CD4-positive, alpha-beta T cell (primary cell): Measurements from ENCODE around the gene PDIK1L. TPM values are rescaled to one million over a fixed set of nuclear protein-coding genes. Genes with fewer than 3 reads are reported as not detected.

Source experiments
- ATAC-seq: fragments of 200-7000 bp; cut with Tn5 transposase; one replicate; pipeline ENCODE4 v1.10.0; 2022; ENCODE audit warnings: mild to moderate bottlenecking; ENCODE audit not compliant: poor library complexity
- CTCF ChIA-PET: fragments of 350-600 bp; sonication (Branson Sonifier 250); formaldehyde crosslinking; loops from one replicate; lab custom pipeline; 2021; ENCODE audit warnings: antibody characterized with exemption, inconsistent platforms; lab: Charles Lee
- POLR2A ChIA-PET: fragments of 350-600 bp; sonication (Branson Sonifier 250); formaldehyde crosslinking; loops from one replicate; lab custom pipeline; 2021; ENCODE audit warnings: antibody characterized with exemption, inconsistent platforms; lab: Charles Lee
- DNase-seq, 14 experiments: peaks; one replicate each; pipeline ENCODE4 v3.0.0-alpha.2; 2013 to 2020; ENCODE audit warnings: mixed read lengths in 2 of 14
- H3K27ac ChIP-seq, 2 donors: one replicate each; pipeline versions ENCODE4 v1.5.1 to v1.7.0; 2013; ENCODE audit warnings: low read length in 2 of 2, low read depth in 1 of 2, mild to moderate bottlenecking in 1 of 2
- H3K27me3 ChIP-seq, 2 experiments: 1 replicate in 1 of 2; 2 replicates in 1 of 2; pipeline versions ENCODE4 v1.6.1 to v1.7.0; 2013; ENCODE audit warnings: low read length in 2 of 2, control low read depth in 1 of 2, mild to moderate bottlenecking in 1 of 2, moderate library complexity in 1 of 2; ENCODE audit not compliant: insufficient read depth in 2 of 2, control insufficient read depth in 1 of 2
- H3K36me3 ChIP-seq: one replicate; pipeline ENCODE4 v1.6.1; 2013; ENCODE audit warnings: low read length, control low read depth; ENCODE audit not compliant: insufficient read depth
- H3K4me1 ChIP-seq: one replicate; pipeline ENCODE4 v1.6.1; 2013; ENCODE audit warnings: low read length, control low read depth; ENCODE audit not compliant: insufficient read depth
- H3K4me3 ChIP-seq: one replicate; pipeline ENCODE4 v1.5.1; 2013; ENCODE audit warnings: mild to moderate bottlenecking, low read length, moderate library complexity
- H3K9me3 ChIP-seq, 2 experiments: 1 replicate in 1 of 2; 2 replicates in 1 of 2; pipeline versions ENCODE4 v1.6.1 to v1.7.0; 2013; ENCODE audit warnings: low read length in 2 of 2, mild to moderate bottlenecking in 2 of 2, control low read depth in 1 of 2, moderate library complexity in 1 of 2; ENCODE audit not compliant: control insufficient read depth in 1 of 2, insufficient read depth in 1 of 2
- H3K27ac Mint-ChIP-seq: one replicate; pipeline ENCODE4 v1.8.0; 2020; ENCODE audit warnings: mixed read lengths
- H3K27me3 Mint-ChIP-seq: one replicate; pipeline ENCODE4 v1.8.0; 2021; ENCODE audit warnings: mixed read lengths
- H3K36me3 Mint-ChIP-seq: one replicate; pipeline ENCODE4 v1.8.0; 2021; ENCODE audit warnings: low read depth, mixed read lengths
- H3K4me1 Mint-ChIP-seq: one replicate; pipeline ENCODE4 v1.8.0; 2021; ENCODE audit warnings: low read depth, mixed read lengths
- H3K4me3 Mint-ChIP-seq: one replicate; pipeline ENCODE4 v1.8.0; 2020; ENCODE audit warnings: mild to moderate bottlenecking, mixed read lengths
- H3K9me3 Mint-ChIP-seq: one replicate; pipeline ENCODE4 v1.8.0; 2020; ENCODE audit warnings: mixed read lengths
- intact Hi-C, 2 experiments: fragments of 100-400 bp; cut with DNase I in 1 of 2; cut with micrococcal nuclease in 1 of 2; formaldehyde crosslinking; loops; one replicate each; pipeline versions ENCODE4 v1.15.1 to v1.9.0; 2023 to 2025; cut with DNase I, micrococcal nuclease
- total RNA-seq, 174 experiments: library from RNA in 2 of 174; stranded (reverse) in 2 of 174; gene quantifications; one replicate each; pipeline ENCODE4 v1.2.3 and lab custom pipeline; 2021 to 2026
- TF ChIP-seq, protein P1 (sequence below): fragments of 200-600 bp; IDR thresholded peaks from one replicate; pipeline ENCODE4 v1.8.0; 2022; ENCODE audit warnings: antibody characterized with exemption, mild to moderate bottlenecking

The PDIK1L gene
- total RNA-seq, 2 experiments from 2014 or later = 9.5 to 9.9 TPM

DNA sequence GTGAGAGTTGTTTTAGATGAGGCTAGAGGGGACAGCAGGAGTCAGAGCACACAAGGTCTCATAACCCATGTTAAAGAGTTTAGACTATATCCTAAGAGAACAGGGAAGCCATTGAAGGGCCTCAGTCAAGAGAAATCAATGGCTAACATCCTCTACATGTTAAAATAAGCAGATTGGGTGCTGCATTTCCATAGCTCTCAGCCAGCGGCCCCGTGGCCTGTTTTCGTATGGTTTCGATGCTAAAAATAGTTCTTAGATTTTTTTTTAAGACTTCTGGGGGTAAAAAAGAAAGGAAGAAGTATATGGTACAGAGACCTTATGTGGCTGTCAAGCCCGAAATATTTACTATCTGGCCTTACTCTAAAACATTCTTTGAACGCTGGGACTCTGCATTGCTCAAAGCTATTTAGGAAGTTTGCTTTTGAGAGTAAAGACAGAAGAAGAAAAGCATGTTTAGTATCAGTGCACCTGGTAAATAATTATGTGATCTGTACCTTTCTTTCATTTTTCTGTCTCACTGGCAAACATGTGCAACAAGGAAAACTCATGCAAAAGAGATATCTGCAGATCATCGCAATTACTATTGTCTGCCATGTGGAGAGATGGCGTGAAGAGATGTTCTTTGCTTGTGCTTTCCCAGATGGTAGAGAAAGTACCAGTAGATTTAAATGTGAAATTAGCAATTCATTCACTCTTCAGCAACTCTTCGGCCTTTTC is 8.4 kb downstream of the PDIK1L start:
- ATAC-seq (no peak), DNase-seq (no peak)
- no peak overlapping the region for H3K27ac ChIP-seq
- peaks cover 31% of the 10 kb centered on the region for H3K4me1 Mint-ChIP-seq
- H3K36me3 Mint-ChIP-seq = peaks cover 81% of the 10 kb centered on the region
- TF ChIP-seq, protein P1, sequence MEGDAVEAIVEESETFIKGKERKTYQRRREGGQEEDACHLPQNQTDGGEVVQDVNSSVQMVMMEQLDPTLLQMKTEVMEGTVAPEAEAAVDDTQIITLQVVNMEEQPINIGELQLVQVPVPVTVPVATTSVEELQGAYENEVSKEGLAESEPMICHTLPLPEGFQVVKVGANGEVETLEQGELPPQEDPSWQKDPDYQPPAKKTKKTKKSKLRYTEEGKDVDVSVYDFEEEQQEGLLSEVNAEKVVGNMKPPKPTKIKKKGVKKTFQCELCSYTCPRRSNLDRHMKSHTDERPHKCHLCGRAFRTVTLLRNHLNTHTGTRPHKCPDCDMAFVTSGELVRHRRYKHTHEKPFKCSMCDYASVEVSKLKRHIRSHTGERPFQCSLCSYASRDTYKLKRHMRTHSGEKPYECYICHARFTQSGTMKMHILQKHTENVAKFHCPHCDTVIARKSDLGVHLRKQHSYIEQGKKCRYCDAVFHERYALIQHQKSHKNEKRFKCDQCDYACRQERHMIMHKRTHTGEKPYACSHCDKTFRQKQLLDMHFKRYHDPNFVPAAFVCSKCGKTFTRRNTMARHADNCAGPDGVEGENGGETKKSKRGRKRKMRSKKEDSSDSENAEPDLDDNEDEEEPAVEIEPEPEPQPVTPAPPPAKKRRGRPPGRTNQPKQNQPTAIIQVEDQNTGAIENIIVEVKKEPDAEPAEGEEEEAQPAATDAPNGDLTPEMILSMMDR = no peak
- peaks cover 37% of the 10 kb centered on the region for H3K36me3 ChIP-seq
- H3K9me3 ChIP-seq = no peaks in the 10 kb centered on the region
- CTCF ChIA-PET = interaction anchor here (3.3 kb wide), 1 partner anchor 25 kb away, joined by 13 read pairs; no protein-coding TSS in a partner anchor
- no peak overlapping the region for H3K4me3 ChIP-seq
- no peak overlapping the region for H3K4me3 Mint-ChIP-seq
- POLR2A ChIA-PET = no interaction called here
- H3K27ac Mint-ChIP-seq = peak overlapping the region; percentile 57
- no peaks in the 10 kb centered on the region for H3K27me3 ChIP-seq
- intact Hi-C loops = loop anchor here in 1 of 2 experiments (10.0 kb wide), 1 partner anchor 875 kb away; the partner anchor contains the start of gene RSRP1
- no peaks in the 10 kb centered on the region for H3K27me3 Mint-ChIP-seq
- no peaks in the 10 kb centered on the region for H3K9me3 Mint-ChIP-seq
- no peaks in the 10 kb centered on the region for H3K4me1 ChIP-seq

DNA sequence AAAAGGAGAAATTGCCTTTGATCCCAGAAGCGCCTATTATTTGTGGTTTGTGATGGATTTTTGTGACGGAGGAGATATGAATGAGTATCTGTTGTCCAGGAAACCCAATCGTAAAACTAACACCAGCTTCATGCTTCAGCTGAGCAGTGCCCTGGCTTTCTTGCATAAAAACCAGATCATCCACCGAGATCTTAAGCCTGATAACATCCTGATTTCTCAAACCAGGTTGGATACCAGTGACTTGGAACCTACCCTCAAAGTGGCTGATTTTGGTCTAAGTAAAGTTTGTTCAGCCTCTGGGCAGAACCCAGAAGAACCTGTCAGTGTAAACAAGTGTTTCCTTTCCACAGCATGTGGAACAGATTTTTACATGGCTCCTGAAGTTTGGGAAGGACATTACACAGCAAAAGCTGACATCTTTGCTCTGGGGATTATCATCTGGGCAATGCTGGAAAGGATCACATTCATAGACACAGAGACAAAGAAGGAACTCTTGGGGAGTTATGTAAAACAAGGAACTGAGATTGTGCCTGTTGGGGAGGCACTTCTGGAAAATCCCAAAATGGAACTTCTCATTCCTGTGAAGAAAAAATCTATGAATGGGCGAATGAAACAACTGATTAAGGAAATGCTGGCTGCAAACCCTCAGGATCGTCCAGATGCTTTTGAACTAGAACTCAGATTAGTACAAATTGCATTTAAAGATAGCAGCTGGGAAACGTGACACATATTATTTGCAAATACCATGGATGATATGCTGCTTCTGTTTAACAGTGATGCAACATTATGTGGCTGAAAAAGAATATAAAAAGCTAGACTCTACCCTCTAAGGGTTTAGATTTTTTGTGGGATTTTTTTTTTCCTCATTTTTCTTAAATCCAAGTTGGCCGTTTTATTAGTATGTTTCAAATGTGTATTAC is 10.5 kb downstream of the PDIK1L start:
- H3K27me3 Mint-ChIP-seq = no peaks in the 10 kb centered on the region
- peaks cover 29% of the 10 kb centered on the region for H3K36me3 ChIP-seq
- peaks cover 46% of the 10 kb centered on the region for H3K4me1 Mint-ChIP-seq
- no peaks in the 10 kb centered on the region for H3K9me3 Mint-ChIP-seq
- ChIA-PET POLR2A (interaction anchor here (0.7 to 4.0 kb wide), 3 partner anchors 9 to 23 kb away, joined by 3 to 24 read pairs (median 5); partner anchors contain the start of gene PDIK1L), CTCF (interaction anchor here (0.6 to 3.2 kb wide), 3 partner anchors 17 to 23 kb away, joined by 3 to 25 read pairs (median 5); no protein-coding TSS in a partner anchor)
- peak overlapping the region; percentile 55 for H3K27ac Mint-ChIP-seq
- H3K27me3 ChIP-seq = no peaks in the 10 kb centered on the region
- H3K4me3 ChIP-seq = no peak overlapping the region
- H3K4me1 ChIP-seq = peaks cover 6% of the 10 kb centered on the region
- H3K36me3 Mint-ChIP-seq = peaks cover 74% of the 10 kb centered on the region
- intact Hi-C loops = no loop called here
- H3K27ac ChIP-seq = no peak overlapping the region
- H3K9me3 ChIP-seq = no peaks in the 10 kb centered on the region
- TF ChIP-seq, protein P1 = no peak
- DNase-seq = peak in 1 of 14 experiments; percentile 23
- ATAC-seq = no peak
- H3K4me3 Mint-ChIP-seq = no peak overlapping the region
